ENCODE measurements around the gene DMD.

DMD gene

GRCh38 chrX:31181377-31182000, 2029.9 kb downstream of the DMD start:
- Histone ChIP-seq H3K9me3 (ENCODE audit: insufficient read depth, low read depth, low read length) (no peaks in the 10 kb centered on the region), H3K27me3 (ENCODE audit: insufficient read depth, low read length) (no peaks in the 10 kb centered on the region), H3K36me3 (ENCODE audit: insufficient read depth, low read depth, low read length) (no peaks in the 10 kb centered on the region), H3K4me3 (ENCODE audit: low read length) (no peak overlapping the region), H3K4me1 (ENCODE audit: insufficient read depth, low read length) (no peaks in the 10 kb centered on the region), H3K9ac (ENCODE audit: low read depth, low read length) (no peak overlapping the region), H3K27ac (ENCODE audit: low read length) (no peak overlapping the region)

- Histone ChIP-seq H3K9ac (ENCODE audit: low read depth, low read length) (no peak overlapping the region), H3K36me3 (ENCODE audit: insufficient read depth, low read depth, low read length) (no peaks in the 10 kb centered on the region), H3K4me1 (ENCODE audit: insufficient read depth, low read length) (no peaks in the 10 kb centered on the region), H3K27me3 (ENCODE audit: insufficient read depth, low read length) (no peaks in the 10 kb centered on the region), H3K4me3 (ENCODE audit: low read length) (no peak overlapping the region), H3K27ac (ENCODE audit: low read length) (no peak overlapping the region), H3K9me3 (ENCODE audit: insufficient read depth, low read depth, low read length) (no peaks in the 10 kb centered on the region)
Observed at GRCh38 chrX:31179203-31179602, 2032.1 kb downstream of the DMD start.

- Histone ChIP-seq H3K36me3 (ENCODE audit: insufficient read depth, low read depth, low read length) (no peaks in the 10 kb centered on the region), H3K4me1 (ENCODE audit: insufficient read depth, low read length) (no peaks in the 10 kb centered on the region), H3K27ac (ENCODE audit: low read length) (no peak overlapping the region), H3K9me3 (ENCODE audit: insufficient read depth, low read depth, low read length) (no peaks in the 10 kb centered on the region), H3K4me3 (ENCODE audit: low read length) (no peak overlapping the region), H3K9ac (ENCODE audit: low read depth, low read length) (no peak overlapping the region), H3K27me3 (ENCODE audit: insufficient read depth, low read length) (no peaks in the 10 kb centered on the region)
Observed at GRCh38 chrX:31178769-31179125, 2032.6 kb downstream of the DMD start.

- H3K9ac ChIP-seq (ENCODE audit: low read depth, low read length), result no peak overlapping the region
- H3K9me3 ChIP-seq (ENCODE audit: insufficient read depth, low read depth, low read length), result no peaks in the 10 kb centered on the region
- H3K27ac ChIP-seq (ENCODE audit: low read length), result no peak overlapping the region
- H3K4me1 ChIP-seq (ENCODE audit: insufficient read depth, low read length), result no peaks in the 10 kb centered on the region
- no peaks in the 10 kb centered on the region for H3K36me3 ChIP-seq (ENCODE audit: insufficient read depth, low read depth, low read length)
- H3K4me3 ChIP-seq (ENCODE audit: low read length), result no peak overlapping the region
- no peaks in the 10 kb centered on the region for H3K27me3 ChIP-seq (ENCODE audit: insufficient read depth, low read length)
Observed at GRCh38 chrX:31178064-31178768, 2033.1 kb downstream of the DMD start.

GRCh38 chrX:31170792-31171191, 2040.6 kb downstream of the DMD start:
- H3K9me3 ChIP-seq (ENCODE audit: insufficient read depth, low read depth, low read length), result no peaks in the 10 kb centered on the region
- no peaks in the 10 kb centered on the region for H3K27me3 ChIP-seq (ENCODE audit: insufficient read depth, low read length)
- no peak overlapping the region for H3K27ac ChIP-seq (ENCODE audit: low read length)
- no peak overlapping the region for H3K4me3 ChIP-seq (ENCODE audit: low read length)
- no peak overlapping the region for H3K9ac ChIP-seq (ENCODE audit: low read depth, low read length)
- H3K4me1 ChIP-seq (ENCODE audit: insufficient read depth, low read length), result no peaks in the 10 kb centered on the region
- no peaks in the 10 kb centered on the region for H3K36me3 ChIP-seq (ENCODE audit: insufficient read depth, low read depth, low read length)

- H3K27me3 ChIP-seq (ENCODE audit: insufficient read depth, low read length), result no peaks in the 10 kb centered on the region
- no peaks in the 10 kb centered on the region for H3K9me3 ChIP-seq (ENCODE audit: insufficient read depth, low read depth, low read length)
- H3K9ac ChIP-seq (ENCODE audit: low read depth, low read length), result no peak overlapping the region
- no peaks in the 10 kb centered on the region for H3K4me1 ChIP-seq (ENCODE audit: insufficient read depth, low read length)
- no peak overlapping the region for H3K27ac ChIP-seq (ENCODE audit: low read length)
- no peaks in the 10 kb centered on the region for H3K36me3 ChIP-seq (ENCODE audit: insufficient read depth, low read depth, low read length)
- H3K4me3 ChIP-seq (ENCODE audit: low read length), result no peak overlapping the region
Observed at GRCh38 chrX:31168551-31168950, 2042.8 kb downstream of the DMD start.

GRCh38 chrX:31166832-31167231, 2044.5 kb downstream of the DMD start:
- H3K36me3 ChIP-seq (ENCODE audit: insufficient read depth, low read depth, low read length), result no peaks in the 10 kb centered on the region
- H3K9me3 ChIP-seq (ENCODE audit: insufficient read depth, low read depth, low read length), result no peaks in the 10 kb centered on the region
- no peaks in the 10 kb centered on the region for H3K4me1 ChIP-seq (ENCODE audit: insufficient read depth, low read length)
- no peak overlapping the region for H3K9ac ChIP-seq (ENCODE audit: low read depth, low read length)
- H3K27ac ChIP-seq (ENCODE audit: low read length), result no peak overlapping the region
- no peak overlapping the region for H3K4me3 ChIP-seq (ENCODE audit: low read length)
- H3K27me3 ChIP-seq (ENCODE audit: insufficient read depth, low read length), result no peaks in the 10 kb centered on the region

GRCh38 chrX:31166416-31166815, 2044.9 kb downstream of the DMD start:
- no peaks in the 10 kb centered on the region for H3K27me3 ChIP-seq (ENCODE audit: insufficient read depth, low read length)
- no peak overlapping the region for H3K27ac ChIP-seq (ENCODE audit: low read length)
- no peak overlapping the region for H3K4me3 ChIP-seq (ENCODE audit: low read length)
- H3K9me3 ChIP-seq (ENCODE audit: insufficient read depth, low read depth, low read length), result no peaks in the 10 kb centered on the region
- no peaks in the 10 kb centered on the region for H3K36me3 ChIP-seq (ENCODE audit: insufficient read depth, low read depth, low read length)
- H3K4me1 ChIP-seq (ENCODE audit: insufficient read depth, low read length), result no peaks in the 10 kb centered on the region
- no peak overlapping the region for H3K9ac ChIP-seq (ENCODE audit: low read depth, low read length)

- H3K9me3 ChIP-seq (ENCODE audit: insufficient read depth, low read depth, low read length), result no peaks in the 10 kb centered on the region
- H3K9ac ChIP-seq (ENCODE audit: low read depth, low read length), result no peak overlapping the region
- no peak overlapping the region for H3K4me3 ChIP-seq (ENCODE audit: low read length)
- H3K4me1 ChIP-seq (ENCODE audit: insufficient read depth, low read length), result no peaks in the 10 kb centered on the region
- no peaks in the 10 kb centered on the region for H3K36me3 ChIP-seq (ENCODE audit: insufficient read depth, low read depth, low read length)
- H3K27me3 ChIP-seq (ENCODE audit: insufficient read depth, low read length), result no peaks in the 10 kb centered on the region
- no peak overlapping the region for H3K27ac ChIP-seq (ENCODE audit: low read length)
Observed at GRCh38 chrX:31165241-31166035, 2045.9 kb downstream of the DMD start.

- H3K9ac ChIP-seq (ENCODE audit: low read depth, low read length), result no peak overlapping the region
- H3K27me3 ChIP-seq (ENCODE audit: insufficient read depth, low read length), result no peaks in the 10 kb centered on the region
- H3K27ac ChIP-seq (ENCODE audit: low read length), result no peak overlapping the region
Observed at GRCh38 chrX:31154946-31155345, 2056.4 kb downstream of the DMD start.

GRCh38 chrX:31153475-31154047, 2057.8 kb downstream of the DMD start:
- no peaks in the 10 kb centered on the region for H3K27me3 ChIP-seq (ENCODE audit: insufficient read depth, low read length)
- no peak overlapping the region for H3K4me3 ChIP-seq (ENCODE audit: low read length)
- no peaks in the 10 kb centered on the region for H3K36me3 ChIP-seq (ENCODE audit: insufficient read depth, low read depth, low read length)
- no peak overlapping the region for H3K9ac ChIP-seq (ENCODE audit: low read depth, low read length)
- no peak overlapping the region for H3K27ac ChIP-seq (ENCODE audit: low read length)
- no peaks in the 10 kb centered on the region for H3K9me3 ChIP-seq (ENCODE audit: insufficient read depth, low read depth, low read length)
- no peaks in the 10 kb centered on the region for H3K4me1 ChIP-seq (ENCODE audit: insufficient read depth, low read length)

More at GRCh38 chrX:31154946-31155345, 2056.4 kb downstream of the DMD start:
- Histone ChIP-seq H3K36me3 (ENCODE audit: insufficient read depth, low read depth, low read length) (no peaks in the 10 kb centered on the region), H3K9me3 (ENCODE audit: insufficient read depth, low read depth, low read length) (no peaks in the 10 kb centered on the region), H3K4me1 (ENCODE audit: insufficient read depth, low read length) (no peaks in the 10 kb centered on the region), H3K4me3 (ENCODE audit: low read length) (no peak overlapping the region)

Measured in iPS-20b (cell line).